Measurements from ENCODE around the gene POLH. TPM values are rescaled to one million over a fixed set of nuclear protein-coding genes. Genes with fewer than 3 reads are reported as not detected.
A peak's percentile ranks its signal among the peaks of the same experiment; 100 is the strongest.

Gene POLH
- total RNA-seq, 6 donors from 2014 or later = 9.1 to 27.5 (median 19.8) TPM

GRCh38 chr6:43570876-43571441 is 5.0 kb upstream of the POLH start:
- Histone ChIP-seq H3K4me3 (no peak overlapping the region), H3K27me3 (no peaks in the 10 kb centered on the region), H3K36me3 (peaks cover 7 to 71% (median 42%) of the 10 kb centered on the region in 4 donors), H3K27ac (no peak overlapping the region), H3K4me1 (peaks cover 8 to 13% (median 10%) of the 10 kb centered on the region in 4 donors), H3K9me3 (no peaks in the 10 kb centered on the region)
- TF ChIP-seq CTCF (IDR thresholded peaks at IDR 0.05) (no peak), POLR2A (IDR thresholded peaks at IDR 0.05) (no peak), POLR2AphosphoS5 (IDR thresholded peaks at IDR 0.05) (no peak), EP300 (IDR thresholded peaks at IDR 0.05) (no peak)
- ATAC-seq (ENCODE audit: low FRiP score in 2 of 2) (no peak), DNase-seq (no peak)
- 78 to 79% methylated on average over 5 of the region's 5 CpGs for WGBS, 2 donors

- DNase-seq (no peak), ATAC-seq (ENCODE audit: low FRiP score in 2 of 2) (no peak)
- Histone ChIP-seq H3K4me1 (peaks cover 13 to 19% (median 16%) of the 10 kb centered on the region in 4 donors), H3K36me3 (peaks cover 3 to 60% (median 33%) of the 10 kb centered on the region in 4 donors), H3K27me3 (no peaks in the 10 kb centered on the region), H3K9me3 (no peaks in the 10 kb centered on the region), H3K4me3 (no peak overlapping the region), H3K27ac (no peak overlapping the region)
- 100% methylated on average over 4 of the region's 4 CpGs for WGBS, 2 donors
- no peak for TF ChIP-seq POLR2A (IDR thresholded peaks at IDR 0.05)
- TF ChIP-seq EP300 (IDR thresholded peaks at IDR 0.05) = no peak
- TF ChIP-seq POLR2AphosphoS5 (IDR thresholded peaks at IDR 0.05) = no peak
- TF ChIP-seq CTCF (IDR thresholded peaks at IDR 0.05) = no peak
Observed at GRCh38 chr6:43572015-43572414, 4.0 kb upstream of the POLH start.

- peak in 1 of 2 donors; percentile 43 for DNase-seq
- H3K4me3 ChIP-seq = peak overlapping the region; percentile 82 to 99 (median 92)
- H3K27ac ChIP-seq = peak overlapping the region; percentile 68 to 84 (median 74)
- peak; percentile 41 to 74 for ATAC-seq (ENCODE audit: low FRiP score in 2 of 2)
- peaks cover 0 to 31% (median 9%) of the 10 kb centered on the region in 4 donors for H3K36me3 ChIP-seq
- H3K9me3 ChIP-seq = no peaks in the 10 kb centered on the region
- no peaks in the 10 kb centered on the region for H3K27me3 ChIP-seq
- peaks cover 20 to 37% (median 31%) of the 10 kb centered on the region in 4 donors for H3K4me1 ChIP-seq
- TF ChIP-seq CTCF (IDR thresholded peaks at IDR 0.05) (no peak), POLR2A (IDR thresholded peaks at IDR 0.05) (no peak), EP300 (IDR thresholded peaks at IDR 0.05) (no peak), POLR2AphosphoS5 (IDR thresholded peaks at IDR 0.05) (no peak)
- 0 to 1% methylated on average over 28 to 38 of the region's 38 CpGs for WGBS, 2 donors
Observed at GRCh38 chr6:43575105-43575771, 747 bp upstream of the POLH start.

- Histone ChIP-seq H3K4me1 (peaks cover 20 to 37% (median 31%) of the 10 kb centered on the region in 4 donors), H3K27ac (no peak overlapping the region), H3K4me3 (no peak overlapping the region), H3K9me3 (no peaks in the 10 kb centered on the region), H3K27me3 (no peaks in the 10 kb centered on the region), H3K36me3 (peaks cover 0 to 13% (median 9%) of the 10 kb centered on the region in 4 donors)
- no peak for TF ChIP-seq POLR2AphosphoS5 (IDR thresholded peaks at IDR 0.05)
- TF ChIP-seq EP300 (IDR thresholded peaks at IDR 0.05) = no peak
- no peak for TF ChIP-seq POLR2A (IDR thresholded peaks at IDR 0.05)
- no peak for TF ChIP-seq CTCF (IDR thresholded peaks at IDR 0.05)
- DNase-seq (no peak), ATAC-seq (ENCODE audit: low FRiP score in 2 of 2) (no peak)
- WGBS, 2 donors = 77 to 89% methylated on average over 3 of the region's 3 CpGs
Observed at GRCh38 chr6:43578748-43579147, 2.8 kb downstream of the POLH start.
